Activated T-helper 1 cell treated with Interleukin-2 at 50 U/mL for 16 hours (primary cell): ENCODE results near the gene CCDC60.
"Not testable (repeated sequence)": the region's sequence is repeated elsewhere in the genome, so short reads cannot be mapped to it uniquely, and the experiment has no call there.

Source experiments
- DNase-seq: peaks from one replicate; pipeline ENCODE4 v3.0.0-alpha.2; 2020; ENCODE audit warnings: low read depth

Gene CCDC60

DNA sequence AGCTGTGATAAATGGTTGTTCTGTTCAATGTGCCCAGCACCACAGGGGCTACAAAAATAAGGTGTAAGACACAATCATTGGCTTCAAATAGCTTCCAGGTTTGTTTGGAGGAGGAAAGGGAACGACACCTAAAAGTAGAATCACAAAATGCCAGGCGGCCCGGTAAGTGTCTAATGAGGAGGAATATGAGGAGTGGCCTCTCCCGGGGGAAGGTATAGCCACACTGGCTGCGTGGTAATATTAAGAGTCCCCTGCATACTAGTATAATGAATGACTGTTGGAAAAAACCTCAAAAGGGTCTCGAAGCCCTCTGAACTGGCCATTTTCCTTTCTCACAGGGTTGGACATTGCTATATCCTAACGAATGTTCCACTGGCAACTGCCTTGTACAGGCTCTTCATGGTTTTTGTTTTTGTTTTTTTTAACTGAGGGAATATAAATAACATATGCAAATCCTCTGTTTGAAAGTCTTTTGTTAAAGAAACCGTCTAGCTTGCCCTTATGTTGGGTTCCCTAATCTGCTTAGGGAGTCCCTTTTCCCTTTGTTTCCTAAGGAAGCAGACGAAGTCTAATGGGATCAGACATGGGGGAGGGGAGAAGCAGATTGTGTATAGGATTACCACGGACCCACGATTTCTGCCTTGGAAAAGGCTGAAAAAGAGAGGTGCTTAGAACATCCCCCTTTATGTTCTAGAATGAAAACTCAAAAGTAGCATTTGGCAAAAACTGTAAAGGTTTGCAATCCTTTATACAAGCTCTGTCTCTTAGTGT is 4.2 kb downstream of the CCDC60 start:
- DNase-seq: no peak

- no peak for DNase-seq
Observed at GRCh38 chr12:119340578-119340977, 6.0 kb downstream of the CCDC60 start.

DNA sequence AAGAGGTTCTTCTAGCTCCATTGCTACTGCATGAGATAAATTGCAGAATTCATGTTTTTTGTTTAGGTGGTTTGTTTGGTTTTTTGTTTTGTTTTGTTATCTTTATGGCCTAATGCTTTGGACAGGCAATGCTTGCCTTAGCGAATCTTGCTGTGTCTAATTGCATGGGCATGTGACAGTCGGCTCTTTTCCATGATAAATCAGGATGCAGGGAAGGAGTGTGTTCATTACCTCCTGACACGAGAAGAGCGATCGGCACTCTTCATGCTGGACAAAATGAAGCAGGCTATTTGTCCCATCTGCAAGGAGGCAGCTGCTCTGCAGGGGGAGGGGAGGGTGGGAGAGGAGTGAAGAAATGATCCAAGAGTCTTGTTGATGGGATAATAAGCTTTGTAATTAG is 6.5 kb downstream of the CCDC60 start:
- DNase-seq: no peak

DNA sequence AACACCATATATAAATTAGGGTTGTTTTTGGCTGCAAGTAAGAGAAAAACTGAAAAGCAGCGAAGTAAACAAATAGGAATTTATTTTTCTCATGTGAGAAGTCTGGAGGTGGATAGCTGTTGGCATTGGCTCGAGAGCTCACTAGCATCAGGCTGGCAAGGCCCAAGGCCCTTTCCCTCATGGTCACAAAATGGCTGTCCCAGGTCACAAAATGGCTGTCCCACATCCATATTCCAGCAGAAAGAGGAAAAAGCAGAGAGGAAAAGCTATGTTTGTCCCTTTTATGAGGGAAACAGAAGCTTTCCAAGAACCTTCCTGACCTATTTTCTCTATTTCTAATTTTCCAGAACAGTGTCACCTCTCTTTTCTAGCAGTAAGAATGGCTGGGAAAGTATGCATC is 7.5 kb downstream of the CCDC60 start:
- DNase-seq: no peak

DNA sequence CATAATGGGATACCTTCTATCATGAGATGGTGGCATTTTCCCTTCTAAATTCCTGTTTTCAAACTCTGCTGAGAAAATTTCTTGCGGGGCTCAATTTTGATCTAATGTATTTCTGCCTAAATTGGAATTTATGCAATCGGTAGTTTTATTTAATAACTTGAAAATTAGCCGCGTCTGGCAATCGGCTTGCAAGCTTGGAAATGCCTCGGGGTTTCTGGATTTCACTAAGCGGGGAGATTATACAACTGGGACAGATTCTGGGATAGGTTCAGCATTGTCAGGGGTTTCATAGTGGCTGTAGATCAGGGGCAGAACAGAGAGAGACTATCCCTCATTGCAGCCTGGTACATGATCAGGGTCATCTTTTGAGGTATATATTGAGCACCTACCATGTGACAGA is 8.6 kb downstream of the CCDC60 start:
- no peak for DNase-seq

DNA sequence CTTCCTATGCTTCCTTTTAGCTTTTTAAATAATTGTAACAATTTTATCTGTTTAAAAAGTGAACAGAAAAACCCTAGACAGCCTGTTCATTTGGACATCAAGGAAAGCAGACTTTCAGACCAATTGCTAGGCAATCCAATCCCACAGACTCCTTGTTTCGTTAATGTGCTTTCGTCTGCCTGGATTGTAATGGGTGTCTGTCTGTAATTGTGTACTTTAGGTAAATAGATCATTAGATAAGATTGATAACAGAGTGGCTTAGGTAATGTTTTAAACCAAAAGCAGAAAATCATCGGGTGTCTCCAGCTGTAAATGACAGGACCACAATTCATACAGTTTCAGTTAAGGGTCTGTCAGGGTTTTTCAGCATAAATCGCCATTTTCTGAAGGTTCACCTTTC is 19.6 kb downstream of the CCDC60 start:
- DNase-seq: no peak

- not testable (repeated sequence) for DNase-seq
Observed at GRCh38 chr12:119360366-119360765, 25.8 kb downstream of the CCDC60 start.

DNA sequence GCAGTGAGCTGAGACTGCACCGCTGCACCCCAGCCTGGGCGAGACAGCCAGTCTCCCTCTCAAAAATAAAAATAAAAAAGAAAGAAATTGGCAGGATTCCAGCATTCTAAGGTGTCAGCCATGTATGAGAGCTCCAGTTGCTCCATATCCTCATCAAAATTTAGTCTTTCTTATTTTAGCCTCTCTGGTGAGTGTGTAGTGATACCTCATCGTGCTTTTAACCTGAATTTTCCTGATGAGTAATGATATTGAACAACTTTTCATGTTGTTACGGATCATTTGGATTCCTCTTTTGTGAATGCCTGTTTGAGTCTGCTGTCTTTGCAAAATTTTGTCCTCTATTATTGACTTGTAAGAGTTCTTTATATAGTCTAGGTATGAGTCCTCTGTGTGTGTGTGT is 28.5 kb downstream of the CCDC60 start:
- no peak for DNase-seq

GRCh38 chr12:119363490-119363889 is 29.0 kb downstream of the CCDC60 start:
- DNase-seq: no peak

DNA sequence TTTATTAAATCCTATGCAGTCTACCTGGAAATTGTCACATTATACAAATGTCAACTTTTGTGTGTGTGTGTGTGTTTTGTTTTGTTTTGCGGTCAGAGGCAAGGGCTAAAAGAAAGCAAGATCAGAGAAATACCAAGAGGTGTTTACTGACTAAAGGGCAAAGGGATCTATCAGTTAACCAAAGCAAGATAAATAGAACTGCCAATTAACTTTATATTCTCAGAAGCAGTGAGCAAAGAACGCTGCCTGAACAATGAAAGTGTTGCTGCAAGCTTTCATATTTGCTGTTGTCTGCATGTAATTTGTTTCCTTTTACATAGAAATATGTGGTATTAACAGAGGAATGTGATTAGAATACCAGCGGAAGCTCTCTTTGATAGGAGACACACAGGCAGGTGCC is 30.9 kb downstream of the CCDC60 start:
- DNase-seq: no peak

- DNase-seq: no peak
Observed at GRCh38 chr12:119366007-119366406, 31.5 kb downstream of the CCDC60 start.

GRCh38 chr12:119369161-119369560 is 34.6 kb downstream of the CCDC60 start:
- no peak for DNase-seq

DNA sequence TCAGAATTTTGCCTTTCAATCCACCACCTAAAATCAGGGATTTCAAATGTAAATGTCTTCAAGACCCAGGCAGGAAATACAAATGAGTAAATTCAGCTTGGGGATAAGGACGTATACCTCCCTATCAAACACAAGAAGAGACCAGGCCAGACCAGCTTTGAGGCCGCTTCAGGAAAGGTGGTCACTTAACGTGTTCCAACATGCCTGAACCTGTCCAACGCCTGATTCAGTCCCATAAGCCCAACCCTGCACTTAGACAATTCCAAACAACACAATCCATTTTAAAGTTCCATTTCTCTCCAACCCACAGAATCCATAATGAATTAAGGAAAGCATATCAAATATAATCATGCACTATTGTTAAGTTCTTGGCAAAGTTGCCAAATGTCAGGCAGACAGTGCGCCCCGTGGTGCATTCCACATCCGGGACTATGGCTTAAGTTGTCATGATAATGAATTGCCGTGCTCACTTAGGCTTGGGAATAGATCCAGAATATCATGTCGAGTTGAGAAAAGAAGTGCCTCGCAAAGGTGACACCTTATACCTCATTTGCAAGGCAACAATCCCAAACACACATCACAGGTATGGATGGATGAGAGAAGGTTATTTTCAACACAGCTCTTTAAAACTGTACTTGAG is 35.5 kb downstream of the CCDC60 start:
- no peak for DNase-seq

GRCh38 chr12:119372540-119372939 is 38.0 kb downstream of the CCDC60 start:
- no peak for DNase-seq

DNA sequence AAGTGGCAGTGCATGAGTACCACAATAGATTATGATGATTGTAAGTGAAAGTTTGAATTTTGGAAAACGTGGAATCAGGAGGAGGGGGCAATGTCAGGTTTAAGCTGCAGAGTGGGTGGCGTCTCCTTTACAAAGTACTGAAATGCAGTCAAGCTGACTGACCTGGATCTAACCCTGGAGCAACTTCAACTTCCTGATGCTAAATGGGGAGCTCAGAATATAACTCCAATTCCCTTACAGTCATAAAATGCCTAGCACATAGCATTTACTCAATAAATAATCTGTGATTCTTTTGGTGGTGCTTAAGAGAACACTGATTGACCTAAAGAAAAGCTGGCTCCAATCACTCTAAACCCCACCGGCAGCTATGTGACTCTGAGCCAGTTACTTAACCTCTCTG is 38.5 kb downstream of the CCDC60 start:
- DNase-seq: no peak

- no peak for DNase-seq
Observed at GRCh38 chr12:119373666-119374065, 39.1 kb downstream of the CCDC60 start.

DNA sequence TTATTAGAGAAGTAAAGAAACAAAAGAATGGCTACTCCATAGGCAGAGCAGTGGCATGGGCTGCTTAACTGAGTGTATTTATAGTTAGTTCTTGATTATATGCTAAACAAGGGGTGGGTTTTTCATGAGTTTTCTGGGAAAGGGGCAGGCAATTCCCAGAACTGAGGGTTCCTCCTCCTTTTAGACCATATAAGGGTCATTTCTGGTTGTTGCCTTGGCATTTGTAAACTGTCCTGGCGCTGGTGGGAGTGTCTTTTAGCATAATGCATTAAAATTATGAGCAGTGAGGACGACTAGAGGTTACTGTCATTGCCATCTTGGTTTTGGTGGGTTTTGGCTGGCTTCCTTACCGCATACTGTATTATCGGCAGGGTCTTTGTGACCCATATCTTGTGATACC is 40.1 kb downstream of the CCDC60 start:
- DNase-seq: no peak

DNA sequence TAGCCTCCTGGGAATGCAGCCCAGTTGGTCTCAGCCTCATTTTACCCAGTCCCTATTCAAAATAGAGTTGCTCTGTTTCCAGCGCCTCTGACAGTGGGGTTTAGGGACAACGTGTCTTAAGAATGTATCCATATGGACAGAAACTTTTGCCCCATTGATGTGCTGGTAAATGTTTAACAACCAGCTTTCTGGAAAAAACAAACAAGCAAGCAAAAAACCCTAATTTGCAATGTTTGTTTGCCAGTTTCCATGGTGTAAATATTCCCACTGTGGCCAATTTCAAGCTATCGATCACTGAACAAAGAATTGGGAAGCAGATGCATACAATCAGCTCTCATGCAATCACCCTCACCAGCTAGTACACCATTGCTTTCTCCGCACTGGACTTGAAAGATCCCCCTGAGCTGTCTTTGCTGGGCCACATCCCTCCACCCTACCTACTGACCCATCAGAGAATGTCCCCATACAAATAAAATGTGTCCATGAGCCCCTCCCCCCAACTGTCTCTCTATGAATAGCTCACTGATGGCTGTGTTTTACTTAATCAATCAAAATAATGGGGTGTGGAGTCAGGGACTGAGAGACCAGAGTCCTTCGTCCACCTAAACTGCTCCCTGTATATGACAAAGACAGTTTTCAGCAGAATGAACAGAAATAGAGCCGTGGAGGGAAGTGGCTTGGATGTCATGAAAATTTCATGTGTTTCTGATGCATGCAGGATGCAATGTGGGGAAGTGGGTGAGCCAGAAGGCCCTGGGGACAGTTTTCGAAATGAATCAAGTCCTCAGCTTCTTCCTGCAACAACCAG is 40.8 kb downstream of the CCDC60 start:
- no peak for DNase-seq

- no peak for DNase-seq
Observed at GRCh38 chr12:119375883-119376190, 41.3 kb downstream of the CCDC60 start.

DNA sequence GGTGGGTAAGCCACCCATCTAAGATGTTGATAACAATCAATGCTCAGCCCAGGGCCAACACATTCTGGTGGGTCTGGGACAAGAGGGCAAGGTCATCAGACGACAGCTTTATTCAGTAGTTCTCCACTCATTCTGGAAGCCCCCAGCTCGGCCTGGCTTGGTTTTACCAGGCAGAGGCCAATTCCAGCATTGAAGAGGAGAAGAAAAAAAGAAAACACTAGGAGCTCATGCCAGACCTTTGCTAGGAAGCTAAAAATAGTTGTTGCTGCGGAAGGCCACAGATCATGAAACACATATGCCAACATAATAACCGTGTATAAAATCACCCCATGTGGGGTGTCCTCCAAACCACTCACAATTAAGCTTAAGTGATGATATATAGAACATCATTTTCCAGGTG is 44.4 kb downstream of the CCDC60 start:
- DNase-seq: no peak

- no peak for DNase-seq
Observed at GRCh38 chr12:119381471-119382235, 47.1 kb downstream of the CCDC60 start.

GRCh38 chr12:119383206-119383605 is 48.7 kb downstream of the CCDC60 start:
- DNase-seq: no peak

- DNase-seq: no peak
Observed at GRCh38 chr12:119384340-119384739, 49.8 kb downstream of the CCDC60 start.
